Lung (tissue), 12 donors: ENCODE measurements around the gene WDSUB1. TPM values are rescaled to one million over a fixed set of nuclear protein-coding genes. Genes with fewer than 3 reads are reported as not detected.

Experiments used
- ATAC-seq: fragments of 200-7000 bp; cut with Tn5 transposase; one replicate; pipeline ENCODE4 v1.9.1; 2020; ENCODE audit warnings: moderate number of reproducible peaks; ENCODE audit not compliant: insufficient read depth, low FRiP score
- DNase-seq, 3 donors: peaks; one replicate each; pipeline ENCODE4 v3.0.0-alpha.2; 2013 to 2017
- H3K27ac ChIP-seq, 2 donors: one replicate each; pipeline ENCODE4 v1.5.1; 2013; ENCODE audit warnings: mild to moderate bottlenecking in 2 of 2, moderate library complexity in 2 of 2, control low read depth in 1 of 2, inconsistent platforms in 1 of 2, low read depth in 1 of 2, low read length in 1 of 2
- H3K27me3 ChIP-seq, 3 donors: one replicate each; pipeline ENCODE4 v1.5.1; 2013; ENCODE audit warnings: low read length in 2 of 3; ENCODE audit not compliant: control insufficient read depth in 3 of 3, insufficient read depth in 3 of 3
- H3K36me3 ChIP-seq, 4 donors: one replicate each; pipeline ENCODE4 v1.5.1; 2013; ENCODE audit warnings: low read length in 4 of 4, mild to moderate bottlenecking in 1 of 4, moderate library complexity in 1 of 4; ENCODE audit not compliant: control insufficient read depth in 4 of 4, insufficient read depth in 4 of 4
- H3K4me1 ChIP-seq, 5 donors: one replicate each; pipeline ENCODE4 v1.5.1; 2013; ENCODE audit warnings: low read length in 5 of 5, mild to moderate bottlenecking in 2 of 5, moderate library complexity in 1 of 5; ENCODE audit not compliant: control insufficient read depth in 5 of 5, insufficient read depth in 5 of 5
- H3K4me3 ChIP-seq: one replicate; pipeline ENCODE4 v1.5.1; 2013; ENCODE audit warnings: mild to moderate bottlenecking, control low read depth, moderate library complexity
- H3K9ac ChIP-seq, 2 donors: one replicate each; pipeline ENCODE4 v1.5.1; 2013; ENCODE audit warnings: low read length in 2 of 2, control low read depth in 1 of 2; ENCODE audit not compliant: insufficient read depth in 1 of 2
- H3K9me3 ChIP-seq, 4 donors: one replicate each; pipeline ENCODE4 v1.5.1; 2013; ENCODE audit warnings: low read length in 3 of 4, mild to moderate bottlenecking in 1 of 4, moderate library complexity in 1 of 4; ENCODE audit not compliant: control insufficient read depth in 4 of 4, insufficient read depth in 3 of 4
- CTCF ChIP-seq: IDR thresholded peaks from 2 replicates; pipeline ENCODE4 v1.5.1; 2012; ENCODE audit warnings: mild to moderate bottlenecking; ENCODE audit errors: control extremely low read depth, extremely low read depth
- WGBS, 2 donors: extraction: QIAGEN DNeasy Blood & Tissue Kit; methylation state at CpG; one replicate each; pipeline ENCODE4 v1.1.7; 2013; 5-methylcytosine and 5-hydroxymethylcytosine counted together
- polyA plus RNA-seq, 2 donors: library from polyadenylated mRNA; stranded (reverse); fragments of 200-250 nt; gene quantifications; one replicate each; pipeline ENCODE4 v1.2.1, GENCODE V29; 2013
- total RNA-seq, 2 donors: library from RNA; depleted of rRNA in 1 of 2; stranded (reverse); fragments of >200 nt in 1 of 2; gene quantifications; one replicate each; pipeline ENCODE4 v1.2.1, GENCODE V29; 2014 to 2021
- donor health status: control.
- donor health status: control.
- donor health status: Bipolar disorder and iron deficiency.
- donor health status: healthy.
- donor health status: DM: yes; HTN: yes; CAD: no.

The WDSUB1 gene
- total and polyA plus RNA-seq, 4 donors = 7.7 to 18.3 (median 9.8) TPM

GRCh38 chr2:159270744-159271379 is 15.6 kb downstream of the WDSUB1 start:
- no peaks in the 10 kb centered on the region for H3K27me3 ChIP-seq
- 97 to 99% methylated on average over 4 of the region's 4 CpGs for WGBS, 2 donors
- peaks cover 0 to 7% (median 6%) of the 10 kb centered on the region in 4 donors for H3K36me3 ChIP-seq
- ATAC-seq (no peak), DNase-seq (no peak)
- TF ChIP-seq CTCF = no peak
- H3K27ac ChIP-seq = no peak overlapping the region
- H3K9me3 ChIP-seq = no peaks in the 10 kb centered on the region
- H3K4me3 ChIP-seq = no peak overlapping the region
- peaks cover 0 to 6% (median 0%) of the 10 kb centered on the region in 5 donors for H3K4me1 ChIP-seq
- no peak overlapping the region for H3K9ac ChIP-seq

GRCh38 chr2:159267921-159268320 is 18.6 kb downstream of the WDSUB1 start:
- DNase-seq = peak in 1 of 3 donors; percentile 14
- TF ChIP-seq CTCF = no peak
- H3K4me3 ChIP-seq = no peak overlapping the region
- no peak for ATAC-seq
- H3K9ac ChIP-seq = no peak overlapping the region
- no peaks in the 10 kb centered on the region for H3K9me3 ChIP-seq
- 71 to 86% methylated on average over 1 of the region's 1 CpG for WGBS, 2 donors
- no peak overlapping the region for H3K27ac ChIP-seq
- H3K36me3 ChIP-seq = peaks cover 0 to 7% (median 2%) of the 10 kb centered on the region in 4 donors
- H3K27me3 ChIP-seq = no peaks in the 10 kb centered on the region
- peaks cover 0 to 10% (median 0%) of the 10 kb centered on the region in 5 donors for H3K4me1 ChIP-seq

- no peak for TF ChIP-seq CTCF
- Histone ChIP-seq H3K4me1 (peaks cover 0 to 15% (median 0%) of the 10 kb centered on the region in 5 donors), H3K27me3 (no peaks in the 10 kb centered on the region), H3K9ac (no peak overlapping the region), H3K36me3 (peaks cover 0 to 5% (median 0%) of the 10 kb centered on the region in 4 donors), H3K27ac (no peak overlapping the region), H3K4me3 (no peak overlapping the region), H3K9me3 (no peaks in the 10 kb centered on the region)
- no peak for DNase-seq
- ATAC-seq = no peak
- WGBS, 2 donors = 95 to 98% methylated on average over 3 of the region's 3 CpGs
Measured at GRCh38 chr2:159266554-159266953, 19.9 kb downstream of the WDSUB1 start.
